PC-9 (cell line): ENCODE data around the gene CCDC24. TPM values are rescaled to one million over a fixed set of nuclear protein-coding genes. Genes with fewer than 3 reads are reported as not detected.

ENCODE experiments used
- BruUV-seq: library from RNA; stranded (reverse); fragments of 400-500 nt; replicated peaks from 2 replicates; lab custom pipeline; 2021; lab: Mats Ljungman, UMichigan
- CTCF ChIA-PET: fragments of 300-600 bp; sonication (Branson Sonifier 250); formaldehyde crosslinking; loops from one replicate; lab custom pipeline; 2022; ENCODE audit warnings: antibody characterized with exemption; lab: Charles Lee
- POLR2A ChIA-PET: fragments of 300-600 bp; sonication (Branson Sonifier 250); formaldehyde crosslinking; loops from one replicate; lab custom pipeline; 2022; ENCODE audit warnings: antibody characterized with exemption; ENCODE audit not compliant: unreplicated experiment; lab: Charles Lee
- DNase-seq, 2 experiments: peaks; one replicate each; pipeline versions ENCODE4 v3.0.0 to v3.0.0-alpha.2; 2015 to 2022; ENCODE audit warnings: mixed read lengths in 1 of 2
- H2AFZ ChIP-seq: fragments of 200-600 bp; sonication (generic); 2 replicates; pipeline ENCODE4 v1.8.1; 2017; ENCODE audit warnings: antibody characterized with exemption
- H3F3A ChIP-seq: fragments of 200-600 bp; sonication (generic); 2 replicates; pipeline ENCODE4 v1.8.1; 2017; ENCODE audit warnings: antibody characterized with exemption, mild to moderate bottlenecking, low read depth; ENCODE audit not compliant: insufficient read depth
- H3K27ac ChIP-seq: fragments of 200-600 bp; sonication (generic); 2 replicates; pipeline ENCODE4 v1.6.1; 2016; ENCODE audit warnings: mixed run types
- H3K27me3 ChIP-seq: fragments of 200-600 bp; sonication (generic); 2 replicates; pipeline ENCODE4 v1.6.1; 2016; ENCODE audit warnings: low read depth, mixed run types; ENCODE audit not compliant: insufficient read depth
- H3K36me3 ChIP-seq: fragments of 200-600 bp; sonication (generic); 2 replicates; pipeline ENCODE4 v1.6.1; 2016; ENCODE audit warnings: low read depth, mixed run types
- H3K4me1 ChIP-seq: fragments of 200-600 bp; sonication (generic); replicated peaks from 2 replicates; pipeline ENCODE4 v1.6.1; 2016; ENCODE audit warnings: mixed run types; ENCODE audit not compliant: insufficient read depth
- H3K4me2 ChIP-seq: fragments of 200-600 bp; sonication (generic); 2 replicates; pipeline ENCODE4 v1.6.1; 2017; ENCODE audit warnings: mixed run types
- H3K4me3 ChIP-seq: fragments of 200-600 bp; sonication (generic); 2 replicates; pipeline ENCODE4 v1.6.1; 2016; ENCODE audit warnings: mixed run types
- H3K79me2 ChIP-seq: fragments of 200-600 bp; sonication (generic); 2 replicates; pipeline ENCODE4 v1.6.1; 2017; ENCODE audit warnings: low read depth, mixed run types
- H3K9me2 ChIP-seq: fragments of 200-600 bp; sonication (generic); 2 replicates; pipeline ENCODE4 v1.8.1; 2017; ENCODE audit warnings: mild to moderate bottlenecking; ENCODE audit not compliant: insufficient read depth
- H3K9me3 ChIP-seq: fragments of 200-600 bp; sonication (generic); 2 replicates; pipeline ENCODE4 v1.8.1; 2016; ENCODE audit warnings: low read depth; ENCODE audit not compliant: insufficient read depth
- H4K20me1 ChIP-seq: fragments of 200-600 bp; sonication (generic); 2 replicates; pipeline ENCODE4 v1.8.1; 2017; ENCODE audit not compliant: insufficient read depth
- CTCF ChIP-seq: fragments of 200-600 bp; sonication (generic); conservative IDR thresholded peaks from 2 replicates; pipeline ENCODE4 v1.6.1; 2017; ENCODE audit warnings: mixed run types, antibody characterized with exemption, mild to moderate bottlenecking, moderate library complexity
- EZH2 ChIP-seq: fragments of 200-600 bp; sonication (generic); IDR thresholded peaks from 2 replicates; pipeline ENCODE4 v1.8.0; 2017; ENCODE audit warnings: antibody characterized with exemption, low read depth
- intact Hi-C: fragments of 100-400 bp; cut with micrococcal nuclease; formaldehyde crosslinking; loops from one replicate; pipeline ENCODE4 v1.10.0; 2022; ENCODE audit not compliant: unreplicated experiment
- total RNA-seq: library from RNA; stranded (reverse); gene quantifications from 2 replicates; pipeline ENCODE4 v1.2.3, GENCODE V29; 2021

The CCDC24 gene
- total RNA-seq, 1 experiment from 2014 or later = 47.9 TPM

GRCh38 chr1:44000122-44000665, 8.8 kb downstream of the CCDC24 start:
- Histone ChIP-seq H3K36me3 (peaks cover 16% of the 10 kb centered on the region; the same call in 1 of the 2 replicates), H4K20me1 (peaks cover 7% of the 10 kb centered on the region), H3F3A (peaks cover 23% of the 10 kb centered on the region; the same call in 1 of the 2 replicates), H3K27me3 (no peaks in the 10 kb centered on the region), H3K4me3 (no peak overlapping the region), H3K9me2 (no peaks in the 10 kb centered on the region), H3K4me2 (no peak overlapping the region), H2AFZ (no peak overlapping the region), H3K79me2 (no peaks in the 10 kb centered on the region), H3K9me3 (no peaks in the 10 kb centered on the region), H3K4me1 (no peaks in the 10 kb centered on the region), H3K27ac (no peak overlapping the region)
- CTCF ChIA-PET = interaction anchor here (0.7 kb wide), 1 partner anchor 8 kb away, joined by 3 read pairs; no protein-coding TSS in a partner anchor
- TF ChIP-seq CTCF (no peak), EZH2 (no peak)
- DNase-seq = no peak
- no TSS peak for BruUV-seq
- POLR2A ChIA-PET = no interaction called here
- intact Hi-C loops = no loop called here

- no peaks in the 10 kb centered on the region for H3K9me3 ChIP-seq
- no peaks in the 10 kb centered on the region for H3K9me2 ChIP-seq
- no peaks in the 10 kb centered on the region for H3K27me3 ChIP-seq
- ChIA-PET POLR2A (no interaction called here), CTCF (no interaction called here)
- no peak for DNase-seq
- no TSS peak for BruUV-seq
- H3K4me3 ChIP-seq = no peak overlapping the region
- H2AFZ ChIP-seq = no peak overlapping the region
- H3K4me1 ChIP-seq = no peaks in the 10 kb centered on the region
- peaks cover 10% of the 10 kb centered on the region for H4K20me1 ChIP-seq
- no peaks in the 10 kb centered on the region for H3K79me2 ChIP-seq
- no peak for TF ChIP-seq EZH2
- no peak for TF ChIP-seq CTCF
- H3F3A ChIP-seq = peaks cover 27% of the 10 kb centered on the region; the same call in 1 of the 2 replicates
- H3K36me3 ChIP-seq = peaks cover 16% of the 10 kb centered on the region; the same call in 1 of the 2 replicates
- intact Hi-C loops = no loop called here
- no peak overlapping the region for H3K4me2 ChIP-seq
- no peak overlapping the region for H3K27ac ChIP-seq
Measured at GRCh38 chr1:44002165-44002564, 10.8 kb downstream of the CCDC24 start.

- H3K79me2 ChIP-seq = no peaks in the 10 kb centered on the region
- H4K20me1 ChIP-seq = peaks cover 10% of the 10 kb centered on the region
- H3K4me3 ChIP-seq = no peak overlapping the region
- no peaks in the 10 kb centered on the region for H3K9me3 ChIP-seq
- intact Hi-C loops = no loop called here
- peaks cover 33% of the 10 kb centered on the region; the same call in 1 of the 2 replicates for H3F3A ChIP-seq
- no peaks in the 10 kb centered on the region for H3K27me3 ChIP-seq
- H3K9me2 ChIP-seq = no peaks in the 10 kb centered on the region
- H3K4me1 ChIP-seq = no peaks in the 10 kb centered on the region
- TF ChIP-seq EZH2 (no peak), CTCF (peak; percentile 33; the same call in 1 of the 2 replicates)
- peaks cover 16% of the 10 kb centered on the region; the same call in 1 of the 2 replicates for H3K36me3 ChIP-seq
- H3K4me2 ChIP-seq = no peak overlapping the region
- no peak overlapping the region for H3K27ac ChIP-seq
- BruUV-seq = no TSS peak
- no peak overlapping the region for H2AFZ ChIP-seq
- no peak for DNase-seq
- ChIA-PET CTCF (no interaction called here), POLR2A (interaction anchor here (0.7 kb wide), 1 partner anchor 46 kb away, joined by 4 read pairs; no protein-coding TSS in a partner anchor)
Measured at GRCh38 chr1:44002606-44003157, 11.3 kb downstream of the CCDC24 start.
